ENCODE results near the gene ZNF367. TPM values are rescaled to one million over a fixed set of nuclear protein-coding genes. Genes with fewer than 3 reads are reported as not detected.

ZNF367 gene
- total RNA-seq, 4 donors from 2014 or later, result 2.0 to 3.4 (median 2.6) TPM

DNA sequence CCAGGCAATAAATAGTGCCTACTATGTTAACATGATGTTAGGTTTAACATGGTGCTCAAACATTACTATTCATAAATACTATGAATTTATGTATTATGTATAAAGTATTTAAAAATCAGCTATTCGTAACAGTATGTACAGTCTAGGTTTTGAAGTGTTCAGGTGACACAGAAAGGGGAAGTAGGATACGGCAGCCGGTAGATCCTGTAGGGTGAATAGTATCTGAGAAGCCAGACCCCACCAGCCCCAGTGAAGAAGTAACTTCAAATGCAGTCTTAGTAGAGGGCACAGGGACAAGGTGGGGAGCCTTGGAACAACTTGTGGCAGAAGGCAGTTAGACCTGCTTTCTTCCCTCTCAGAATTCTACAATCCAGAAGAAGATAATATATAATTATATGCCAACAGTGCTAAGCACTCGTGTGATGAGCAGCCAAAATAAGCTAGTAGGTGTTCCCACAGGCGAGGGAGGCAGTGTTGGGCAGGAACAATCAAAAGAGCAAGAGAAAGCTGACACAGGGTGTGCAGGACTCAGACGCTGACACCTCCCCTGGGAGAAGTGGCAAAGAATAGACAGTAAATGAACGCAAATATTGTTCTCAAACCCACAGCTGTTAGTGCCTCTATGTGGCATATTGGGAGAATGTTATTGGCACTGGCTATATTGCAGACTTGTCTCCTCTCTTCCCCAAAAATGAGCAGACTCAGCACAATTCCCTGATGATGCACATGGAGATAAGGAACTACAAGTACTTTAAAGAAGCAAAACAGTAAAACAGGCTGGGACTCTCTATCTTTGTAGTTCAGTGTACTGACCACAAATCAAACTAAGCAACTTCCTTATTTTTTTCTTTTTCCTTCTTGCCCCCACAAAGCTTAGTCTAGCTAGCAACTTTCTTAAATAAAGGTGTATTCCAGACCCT lies 4.6 kb downstream of the ZNF367 start:
- intact Hi-C loops (cut with DNase I), result loop anchor here (2.0 kb wide), 1 partner anchor 35 kb away; no protein-coding TSS in a partner anchor
- no peaks in the 10 kb centered on the region for H3K27me3 ChIP-seq
- TF ChIP-seq POLR2A (IDR thresholded peaks at IDR 0.05; ENCODE audit: low read depth) (no peak), EP300 (IDR thresholded peaks at IDR 0.05) (no peak), POLR2AphosphoS5 (IDR thresholded peaks at IDR 0.05) (no peak)
- TF ChIP-seq, protein P1, sequence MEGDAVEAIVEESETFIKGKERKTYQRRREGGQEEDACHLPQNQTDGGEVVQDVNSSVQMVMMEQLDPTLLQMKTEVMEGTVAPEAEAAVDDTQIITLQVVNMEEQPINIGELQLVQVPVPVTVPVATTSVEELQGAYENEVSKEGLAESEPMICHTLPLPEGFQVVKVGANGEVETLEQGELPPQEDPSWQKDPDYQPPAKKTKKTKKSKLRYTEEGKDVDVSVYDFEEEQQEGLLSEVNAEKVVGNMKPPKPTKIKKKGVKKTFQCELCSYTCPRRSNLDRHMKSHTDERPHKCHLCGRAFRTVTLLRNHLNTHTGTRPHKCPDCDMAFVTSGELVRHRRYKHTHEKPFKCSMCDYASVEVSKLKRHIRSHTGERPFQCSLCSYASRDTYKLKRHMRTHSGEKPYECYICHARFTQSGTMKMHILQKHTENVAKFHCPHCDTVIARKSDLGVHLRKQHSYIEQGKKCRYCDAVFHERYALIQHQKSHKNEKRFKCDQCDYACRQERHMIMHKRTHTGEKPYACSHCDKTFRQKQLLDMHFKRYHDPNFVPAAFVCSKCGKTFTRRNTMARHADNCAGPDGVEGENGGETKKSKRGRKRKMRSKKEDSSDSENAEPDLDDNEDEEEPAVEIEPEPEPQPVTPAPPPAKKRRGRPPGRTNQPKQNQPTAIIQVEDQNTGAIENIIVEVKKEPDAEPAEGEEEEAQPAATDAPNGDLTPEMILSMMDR (IDR thresholded peaks at IDR 0.05), result no peak
- 61% methylated on average over 7 of the region's 7 CpGs for WGBS
- peaks cover 5 to 14% (median 8%) of the 10 kb centered on the region in 4 donors for H3K4me1 ChIP-seq
- H3K9me3 ChIP-seq, result no peaks in the 10 kb centered on the region
- H3K27ac ChIP-seq (replicated peaks in 1 of 4), result no peak overlapping the region
- H3K4me3 ChIP-seq, result no peak overlapping the region
- H3K36me3 ChIP-seq, result no peaks in the 10 kb centered on the region
- no peak for DNase-seq (ENCODE audit: extremely low spot score)

DNA sequence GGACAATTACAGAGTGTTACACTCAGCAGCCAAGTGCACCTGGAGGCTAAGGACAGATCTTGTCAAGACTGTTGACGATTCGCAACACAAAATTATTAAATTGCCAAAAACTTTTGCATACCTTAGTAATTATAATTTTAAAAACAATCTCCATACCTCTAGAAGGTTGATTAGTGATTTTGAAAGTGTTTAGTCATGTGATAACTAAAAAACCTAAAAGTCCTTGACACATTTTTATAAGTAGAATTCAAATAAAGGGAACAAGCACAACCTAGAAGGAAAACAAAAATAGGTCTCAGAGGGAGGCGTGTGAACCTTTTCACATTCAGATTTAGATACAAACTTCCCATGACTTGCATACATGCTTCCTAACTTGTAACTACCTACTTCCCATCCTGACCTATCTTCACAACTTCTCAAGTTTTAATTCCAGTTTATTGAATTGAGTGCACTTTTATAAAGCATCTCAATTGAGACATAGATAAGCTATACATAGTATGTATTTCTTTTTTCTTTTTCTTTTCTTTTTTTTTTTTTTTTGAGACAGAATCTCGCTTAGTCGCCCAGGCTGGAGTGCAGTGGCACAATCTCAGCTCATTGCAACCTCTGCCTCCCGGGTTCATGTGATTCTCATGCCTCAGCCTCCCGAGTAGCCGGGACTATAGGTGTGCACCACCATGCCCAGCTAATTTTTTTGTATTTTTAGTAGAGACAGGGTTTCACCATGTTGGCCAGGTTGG lies 5.8 kb downstream of the ZNF367 start:
- no peak overlapping the region for H3K27ac ChIP-seq (replicated peaks in 1 of 4)
- intact Hi-C loops (cut with DNase I), result no loop called here
- WGBS, result 88% methylated on average over 8 of the region's 8 CpGs
- H3K27me3 ChIP-seq, result no peaks in the 10 kb centered on the region
- H3K9me3 ChIP-seq, result no peaks in the 10 kb centered on the region
- no peak overlapping the region for H3K4me3 ChIP-seq
- no peak for DNase-seq (ENCODE audit: extremely low spot score)
- TF ChIP-seq POLR2A (IDR thresholded peaks at IDR 0.05; ENCODE audit: low read depth), result no peak
- TF ChIP-seq EP300 (IDR thresholded peaks at IDR 0.05), result no peak
- TF ChIP-seq POLR2AphosphoS5 (IDR thresholded peaks at IDR 0.05), result no peak
- TF ChIP-seq, protein P1 (IDR thresholded peaks at IDR 0.05), result no peak
- H3K36me3 ChIP-seq, result no peaks in the 10 kb centered on the region
- H3K4me1 ChIP-seq, result peaks cover 5 to 9% (median 8%) of the 10 kb centered on the region in 4 donors

DNA sequence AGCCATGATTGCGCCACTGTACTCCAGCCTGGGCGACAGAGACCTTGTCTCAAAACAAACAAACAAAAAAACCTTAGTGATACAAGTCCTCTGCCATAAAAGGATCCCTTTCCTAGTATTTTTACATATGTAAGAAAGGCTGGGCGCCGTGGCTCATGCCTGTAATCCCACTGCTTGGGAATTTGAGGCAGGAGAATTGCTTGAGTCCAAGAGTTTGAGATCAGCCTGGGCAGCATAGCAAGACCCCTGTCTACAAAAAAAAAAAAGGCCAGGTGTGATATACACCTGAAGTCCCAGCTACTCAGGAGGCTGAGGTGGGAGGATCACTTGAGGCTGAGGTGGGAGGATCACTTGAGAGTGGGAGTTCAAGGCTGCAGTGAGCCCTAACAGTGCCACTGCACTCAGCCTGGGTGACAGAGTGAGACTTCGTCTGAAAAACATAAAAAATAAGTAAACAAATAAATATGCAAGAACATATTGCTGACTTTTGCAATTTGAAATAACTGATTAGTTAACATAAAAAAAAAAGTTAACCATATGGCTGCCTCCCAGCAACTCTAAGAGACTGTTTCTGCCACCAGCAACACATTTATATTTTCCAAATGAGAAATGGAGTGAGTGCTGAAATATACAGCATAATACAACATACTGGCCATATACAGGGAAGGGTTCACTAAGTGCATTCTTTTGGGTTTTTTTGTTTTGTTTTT lies 6.9 kb downstream of the ZNF367 start:
- no peak for DNase-seq (ENCODE audit: extremely low spot score)
- H3K36me3 ChIP-seq, result no peaks in the 10 kb centered on the region
- H3K9me3 ChIP-seq, result no peaks in the 10 kb centered on the region
- no peaks in the 10 kb centered on the region for H3K27me3 ChIP-seq
- no peak for TF ChIP-seq EP300 (IDR thresholded peaks at IDR 0.05)
- 91% methylated on average over 5 of the region's 5 CpGs for WGBS
- no peak overlapping the region for H3K4me3 ChIP-seq
- intact Hi-C loops (cut with DNase I), result no loop called here
- H3K4me1 ChIP-seq, result peaks cover 0 to 2% (median under 1%) of the 10 kb centered on the region in 4 donors
- no peak overlapping the region for H3K27ac ChIP-seq (replicated peaks in 1 of 4)

DNA sequence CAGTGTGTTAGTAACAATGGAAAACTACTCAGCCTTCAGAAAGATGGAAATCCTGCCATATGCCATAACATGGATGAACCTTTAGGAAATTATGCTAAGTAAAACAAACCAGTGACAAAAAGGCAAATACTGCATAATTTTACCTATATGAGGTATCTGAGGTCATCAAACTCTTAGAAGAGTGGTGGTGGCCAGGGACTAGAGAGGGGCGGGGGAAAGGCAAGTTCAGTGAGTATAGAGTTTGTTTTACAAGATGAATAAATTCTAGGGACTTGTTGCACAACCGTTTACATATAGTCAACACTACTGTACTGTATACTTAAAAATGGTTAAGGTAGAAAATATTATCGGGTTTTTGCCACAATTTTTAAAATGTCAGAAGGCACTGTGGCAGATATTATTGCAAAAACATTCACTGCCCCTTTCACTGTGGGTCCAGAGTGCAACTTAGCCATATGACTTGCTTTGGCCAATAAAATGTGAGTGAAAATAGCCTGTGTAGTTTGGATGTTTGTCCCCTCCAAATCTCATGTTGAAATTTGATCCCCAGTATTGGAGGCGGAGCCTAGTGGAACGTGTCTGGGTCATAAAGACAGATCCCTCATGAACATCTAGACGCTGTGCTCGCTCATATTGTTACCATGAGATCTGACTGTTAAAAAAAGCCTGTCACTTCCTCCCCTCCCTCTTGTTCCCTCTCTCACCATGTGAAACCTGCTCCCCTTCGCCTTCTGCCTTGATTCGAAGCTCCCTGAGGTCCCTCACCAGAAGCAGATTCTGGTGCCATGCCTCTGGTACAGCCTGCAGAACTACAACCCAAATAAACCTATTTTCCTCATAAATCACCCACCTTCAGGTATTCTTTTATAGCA lies 9.5 kb downstream of the ZNF367 start:
- no peak for DNase-seq (ENCODE audit: extremely low spot score)
- Histone ChIP-seq H3K27me3 (no peaks in the 10 kb centered on the region), H3K27ac (replicated peaks in 1 of 4) (no peak overlapping the region), H3K36me3 (no peaks in the 10 kb centered on the region), H3K4me1 (no peaks in the 10 kb centered on the region), H3K9me3 (no peaks in the 10 kb centered on the region), H3K4me3 (no peak overlapping the region)
- WGBS, result 77% methylated on average over 9 of the region's 9 CpGs
- intact Hi-C loops (cut with DNase I), result no loop called here
- TF ChIP-seq EP300 (IDR thresholded peaks at IDR 0.05) (no peak), POLR2A (IDR thresholded peaks at IDR 0.05; ENCODE audit: low read depth) (no peak), POLR2AphosphoS5 (IDR thresholded peaks at IDR 0.05) (no peak)
- TF ChIP-seq, protein P1 (IDR thresholded peaks at IDR 0.05), result no peak
